GM19452 (cell line): ENCODE results near the gene RAP1GAP2.
"Not testable (repeated sequence)": the region's sequence is repeated elsewhere in the genome, so short reads cannot be mapped to it uniquely, and the experiment has no call there.

Experiments used
- ATAC-seq: cut with Tn5 transposase; IDR thresholded peaks from one replicate; pipeline ENCODE4 v1.9.1; 2021; ENCODE audit not compliant: unreplicated experiment

RAP1GAP2 gene

DNA sequence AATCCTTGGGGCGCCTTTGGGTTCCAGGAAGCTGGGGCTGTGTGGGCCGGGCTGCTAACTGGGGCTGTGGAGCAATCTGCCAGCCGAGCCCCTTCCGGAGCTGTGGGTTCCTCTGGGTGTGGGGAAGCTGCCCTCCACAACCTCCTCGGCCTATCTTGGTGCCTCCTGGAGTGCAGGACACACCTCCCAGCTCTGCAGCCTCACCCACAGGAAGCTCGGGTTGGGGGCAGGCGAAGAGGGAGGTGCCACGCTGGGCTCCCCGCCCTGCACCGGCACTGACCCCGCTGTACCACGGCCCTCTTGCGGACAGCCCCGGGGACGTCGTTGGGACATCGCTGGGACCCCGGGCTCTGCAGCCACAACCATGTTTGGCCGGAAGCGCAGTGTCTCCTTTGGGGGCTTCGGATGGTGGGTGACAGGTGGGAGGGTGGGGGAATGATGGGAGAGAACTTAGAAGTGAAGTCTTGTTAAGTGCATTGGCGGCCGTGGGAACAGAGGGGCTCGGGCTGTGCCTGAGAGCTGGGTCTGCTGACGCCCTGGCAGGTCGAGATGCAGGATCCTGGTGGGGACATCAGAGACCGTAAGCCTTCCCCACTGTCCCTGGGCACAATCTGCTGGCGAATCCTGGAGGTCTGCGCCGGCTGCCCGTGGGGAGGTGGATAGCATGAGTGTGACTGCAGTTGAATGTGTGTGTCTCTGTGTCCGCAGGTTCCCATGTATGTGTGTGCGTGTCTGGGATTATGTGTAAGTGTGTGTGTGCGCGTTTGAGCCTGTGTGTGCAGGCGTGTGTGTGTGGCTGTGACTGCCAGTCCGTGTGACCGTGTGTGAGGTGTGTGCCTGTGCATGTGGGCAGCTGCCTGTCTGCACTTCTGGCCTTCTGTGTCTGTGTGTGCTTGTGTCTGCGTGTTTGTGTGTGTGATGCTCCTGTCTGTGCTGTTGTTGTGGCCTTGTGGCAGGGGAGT is at the start of gene RAP1GAP2:
RAP1GAP2 (plus strand) TSS at position 275 of the 962 bp plus-strand sequence; CDS start at position 365, 90 bp downstream.
- ATAC-seq: no peak

DNA sequence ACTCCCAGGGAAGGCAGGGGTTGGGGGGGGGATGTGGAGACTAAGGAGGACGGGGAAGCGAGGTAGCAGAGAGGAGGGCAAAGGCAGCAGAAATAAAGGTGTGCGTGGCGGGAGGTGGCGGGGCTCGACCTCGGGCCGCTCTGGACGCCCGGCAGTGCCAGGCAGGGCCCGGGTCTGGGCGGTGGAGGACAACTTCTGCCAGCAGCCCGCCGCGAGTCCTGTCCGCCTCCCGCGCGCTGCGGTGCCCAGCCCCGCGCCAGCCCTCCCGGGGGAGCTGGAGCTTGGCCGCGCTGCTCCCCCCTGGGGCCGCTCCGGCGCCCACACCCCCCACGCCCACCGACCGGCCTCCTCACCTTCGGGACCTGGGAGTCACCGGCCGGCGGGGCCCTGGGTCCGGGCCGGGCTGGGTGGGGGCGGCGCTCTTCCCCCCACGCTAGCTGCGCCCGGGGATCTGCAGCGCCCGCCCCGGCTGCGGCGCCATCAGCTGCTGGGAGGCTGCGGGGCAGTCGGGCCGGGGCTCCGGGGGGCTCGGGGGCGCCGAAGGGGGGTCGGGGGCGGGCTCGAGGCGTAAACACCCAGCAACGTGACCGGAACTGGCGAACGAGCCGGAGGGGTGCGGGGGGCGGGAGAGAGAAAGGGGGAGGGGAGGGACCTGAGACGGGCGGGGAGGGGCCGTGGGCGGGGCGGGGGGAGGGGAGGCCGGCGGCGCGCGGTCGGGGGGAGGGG is 47.0 kb upstream of the RAP1GAP2 start, which contains the start of gene CCDC92B:
CCDC92B (minus strand) TSS at position 595 of the 726 bp plus-strand sequence. CDS start 14,507 bp downstream, outside the sequence.
- ATAC-seq: no peak

DNA sequence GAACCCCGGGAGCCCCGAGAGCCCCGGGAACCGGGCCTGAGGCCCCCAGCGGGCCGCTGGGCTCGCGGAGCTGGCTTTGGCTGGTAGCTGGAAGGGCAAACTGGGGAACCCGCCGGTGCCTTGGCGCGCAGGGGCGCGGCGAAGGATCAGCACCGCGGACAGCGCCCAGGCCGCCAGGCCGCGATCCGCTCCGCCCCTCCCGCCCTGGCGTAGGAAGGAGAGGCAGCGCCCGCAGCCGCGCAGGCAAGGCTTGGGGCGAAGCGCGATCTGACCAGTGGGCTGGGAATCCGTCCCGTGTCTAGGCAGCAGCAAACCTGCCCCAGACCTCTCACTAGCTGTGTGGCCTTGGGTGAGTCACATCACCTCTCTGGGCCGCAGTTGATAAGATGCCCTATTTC is 46.5 kb upstream of the RAP1GAP2 start:
- ATAC-seq: no peak

DNA sequence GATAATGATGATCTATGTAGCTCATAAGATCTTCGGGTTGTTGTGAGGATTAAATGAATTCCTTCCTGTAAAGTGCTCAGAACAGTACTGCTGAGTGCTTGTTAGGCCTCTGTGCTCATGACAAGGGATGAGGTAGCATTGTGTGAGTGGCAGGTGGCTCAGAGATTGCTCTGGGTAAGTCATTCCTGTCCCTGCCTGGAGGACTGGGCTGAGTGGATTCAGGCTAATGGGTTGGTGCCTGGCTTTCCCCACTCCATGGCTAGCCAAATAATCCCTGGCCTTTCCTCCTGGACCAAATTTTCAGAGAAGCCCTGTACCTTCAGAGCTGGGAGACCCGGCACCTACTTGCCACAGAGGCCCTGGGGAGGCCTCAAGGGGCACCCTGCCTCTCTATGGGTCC is 45.5 kb upstream of the RAP1GAP2 start:
- no peak for ATAC-seq

DNA sequence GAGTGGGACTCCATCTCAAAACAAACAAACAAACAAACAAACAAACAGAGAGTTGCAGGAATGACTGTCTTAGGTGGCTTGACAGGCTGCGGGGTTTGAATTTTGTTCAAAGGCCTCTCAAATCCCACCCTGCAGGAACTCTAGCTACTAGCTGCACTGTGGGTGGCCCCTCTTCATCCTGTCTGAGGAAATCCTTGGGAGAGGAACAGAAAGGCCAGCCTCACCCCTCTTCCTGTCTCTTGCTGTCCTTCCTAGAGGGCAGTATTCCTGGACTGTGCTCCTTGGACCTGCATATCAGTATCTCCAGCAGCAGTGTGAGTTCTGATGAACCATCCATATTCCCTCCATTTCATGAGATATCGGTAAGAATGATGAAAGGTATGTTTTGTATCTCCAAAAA is 44.7 kb upstream of the RAP1GAP2 start:
- ATAC-seq: no peak

DNA sequence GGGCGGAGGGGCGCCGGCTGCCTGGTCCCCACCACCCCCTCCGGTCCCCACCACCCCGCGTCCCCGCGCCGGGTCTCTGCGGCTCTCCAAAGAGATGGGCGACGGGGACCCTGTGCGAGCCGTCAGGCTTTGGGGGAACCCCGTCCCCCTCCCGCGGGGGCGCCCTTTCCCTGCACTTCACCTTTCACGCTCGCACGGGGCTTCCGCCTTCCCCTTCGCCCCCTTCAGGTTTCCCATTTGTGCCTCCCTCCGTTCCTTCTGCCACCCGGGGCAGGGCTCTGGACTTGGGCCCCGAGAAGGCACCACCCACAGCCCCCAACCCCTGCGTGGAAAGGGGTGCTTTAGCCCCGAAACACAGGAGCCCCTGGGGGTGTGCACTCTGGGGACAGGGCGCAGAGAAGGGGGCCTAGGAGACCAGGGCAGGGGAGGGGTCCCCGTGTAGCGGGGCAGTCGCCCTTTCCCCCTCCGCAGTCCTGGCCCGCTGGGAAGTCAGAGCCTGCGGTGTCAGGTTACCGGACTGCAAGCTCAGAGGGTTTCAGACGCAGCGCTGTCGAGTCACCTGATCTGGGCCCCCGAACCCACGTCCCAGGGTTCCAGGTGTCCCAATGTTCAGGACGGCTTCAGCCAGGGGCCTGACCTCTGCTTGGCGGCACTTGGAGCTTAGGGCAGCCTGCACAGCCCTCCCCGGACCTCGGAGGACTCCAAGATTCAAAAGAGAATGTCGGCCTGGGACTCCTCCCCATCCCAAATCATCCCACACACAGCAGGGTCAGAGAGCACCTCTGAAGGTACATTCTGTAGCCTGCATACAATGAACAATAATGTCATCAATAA is 40.1 kb upstream of the RAP1GAP2 start:
- no peak for ATAC-seq

DNA sequence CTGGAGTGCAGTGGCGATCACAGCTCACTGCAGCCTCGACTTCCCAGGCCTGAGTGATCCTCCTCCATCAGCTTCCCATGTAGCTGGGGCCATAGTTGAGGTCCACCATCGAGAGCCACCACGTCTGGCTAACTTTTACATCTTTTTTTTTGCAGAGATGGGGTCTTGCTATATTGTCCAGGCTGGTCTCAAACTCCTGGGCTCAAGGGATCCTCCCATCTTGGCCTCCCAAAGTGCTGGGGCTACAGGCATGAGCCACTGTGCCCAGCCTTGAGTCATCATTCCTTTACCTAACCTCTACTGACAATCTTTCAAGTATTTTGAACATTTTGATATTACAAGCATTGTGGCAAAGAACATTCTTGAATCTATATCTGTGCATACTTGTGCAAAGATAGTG is 37.4 kb upstream of the RAP1GAP2 start:
- no peak for ATAC-seq

DNA sequence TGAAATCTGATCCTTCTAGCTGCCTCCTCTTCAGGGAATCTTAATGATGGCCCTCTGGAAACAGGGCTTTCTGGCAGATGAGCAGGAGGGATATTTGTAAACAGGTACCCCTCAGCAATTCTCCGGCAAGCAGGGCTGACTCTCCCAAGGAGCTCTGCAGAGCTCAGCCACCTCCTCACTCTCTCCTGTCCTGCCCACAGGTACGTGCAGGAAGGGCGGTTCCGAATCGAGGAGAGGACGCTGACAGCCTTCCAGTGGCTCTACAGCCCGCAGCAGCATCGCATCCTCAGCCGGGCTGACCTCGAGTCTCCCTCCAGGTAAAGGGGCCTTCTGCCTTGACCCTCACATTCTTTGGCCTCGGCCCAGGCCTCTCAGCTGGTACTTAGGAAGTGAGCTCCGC is 26.1 kb upstream of the RAP1GAP2 start:
- no peak for ATAC-seq

DNA sequence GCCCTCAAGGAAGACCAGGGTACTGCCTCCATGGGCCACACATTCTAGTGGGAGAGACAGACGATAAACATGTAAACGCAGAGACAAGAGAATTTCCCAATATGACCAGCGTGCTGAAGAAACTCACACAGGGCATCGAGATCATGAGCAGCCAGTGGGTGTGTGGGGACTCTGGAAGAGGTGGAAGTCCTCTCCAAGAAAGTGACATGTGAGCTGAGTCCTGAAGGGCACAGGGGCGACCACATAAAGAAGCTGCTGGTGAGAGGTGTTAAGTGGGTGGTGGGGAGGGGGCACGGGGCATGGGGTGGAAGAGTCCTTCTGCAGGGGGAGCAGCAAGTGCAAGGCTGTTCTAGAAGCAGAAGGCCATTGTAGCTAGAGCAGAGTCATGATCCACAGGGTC is 21.0 kb upstream of the RAP1GAP2 start:
- ATAC-seq: no peak

DNA sequence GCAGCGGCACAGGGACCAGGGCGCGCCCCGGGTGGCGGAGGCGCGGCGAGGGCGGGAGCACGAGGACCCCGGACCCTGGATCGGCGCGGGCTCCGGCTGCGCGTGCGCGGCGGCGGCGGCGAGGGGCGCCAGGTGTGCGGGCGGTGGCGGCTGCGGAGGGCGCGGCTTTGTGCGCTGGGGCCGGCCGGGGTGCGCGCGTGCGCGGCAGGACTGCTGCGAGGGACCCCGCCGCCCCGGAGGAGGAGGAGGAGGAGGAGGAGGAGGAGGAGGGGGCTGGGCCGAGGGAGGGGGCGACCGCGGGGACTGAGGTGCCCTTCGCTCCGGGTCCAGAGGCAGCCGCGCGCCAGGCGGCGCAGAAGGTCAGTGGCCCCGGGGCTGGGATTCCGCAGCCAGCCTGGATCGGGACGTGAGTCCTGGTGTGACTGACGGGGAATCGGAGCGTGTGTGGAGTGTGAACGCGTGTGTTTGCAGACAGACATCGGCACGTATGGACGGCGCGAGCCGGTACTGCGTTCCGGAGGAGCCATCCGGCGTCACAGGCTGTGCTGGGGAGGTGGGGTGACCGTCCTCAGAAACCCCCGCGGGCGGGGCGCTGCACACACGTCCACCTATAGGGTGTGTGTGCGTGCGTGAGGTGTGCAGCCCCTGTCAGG is 19.5 kb upstream of the RAP1GAP2 start:
- no peak for ATAC-seq

DNA sequence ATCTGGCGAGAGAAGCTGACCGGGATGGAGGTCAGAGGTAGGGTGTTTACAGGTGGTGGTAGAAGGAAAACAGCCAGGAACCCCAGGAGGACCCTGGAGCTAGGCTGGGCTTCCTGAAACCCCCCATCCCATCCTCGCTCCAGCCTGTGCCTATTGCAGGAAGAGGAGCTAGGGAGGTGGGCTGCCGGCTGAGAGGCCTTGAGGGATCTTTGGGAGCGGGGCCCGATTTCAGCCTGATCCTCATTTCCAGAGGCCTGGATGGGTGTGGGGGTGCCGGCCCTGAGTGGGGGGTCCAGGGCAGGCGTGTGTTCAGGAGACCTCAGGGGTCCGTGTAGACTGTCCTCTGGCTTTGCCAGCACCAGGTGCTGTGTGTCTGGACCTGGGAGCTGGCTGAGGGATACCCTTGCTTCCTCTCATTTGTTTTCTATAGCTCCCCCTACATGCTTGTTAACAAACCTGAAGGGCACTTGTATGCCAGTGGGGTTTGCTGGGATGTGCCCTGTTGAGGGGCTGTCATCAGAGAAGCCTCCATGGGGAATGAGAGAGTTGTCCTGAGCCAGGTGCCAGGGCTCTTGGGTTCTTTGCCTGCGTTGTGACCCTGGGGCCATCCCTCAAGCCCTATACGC is 18.9 kb upstream of the RAP1GAP2 start:
- ATAC-seq: no peak

DNA sequence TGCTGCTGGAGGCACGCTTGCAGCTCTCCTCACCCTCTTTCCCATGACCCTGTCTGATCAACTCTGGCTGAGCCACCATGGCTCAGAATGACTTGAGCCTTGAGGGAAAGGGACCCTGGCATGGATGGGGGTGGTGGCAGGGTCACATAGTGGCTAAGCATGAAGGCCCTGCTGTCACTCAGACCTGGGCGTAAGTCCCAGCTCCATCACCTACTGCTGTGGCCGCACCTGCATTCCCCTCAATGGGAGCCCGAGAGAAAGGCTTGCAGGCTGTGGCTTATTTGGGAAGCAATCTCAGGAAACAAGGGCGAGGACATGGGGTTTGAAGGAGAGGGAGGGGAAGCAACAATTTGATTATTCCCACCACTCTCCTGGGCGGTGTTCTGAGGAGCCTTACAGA is 17.7 kb upstream of the RAP1GAP2 start:
- no peak for ATAC-seq

DNA sequence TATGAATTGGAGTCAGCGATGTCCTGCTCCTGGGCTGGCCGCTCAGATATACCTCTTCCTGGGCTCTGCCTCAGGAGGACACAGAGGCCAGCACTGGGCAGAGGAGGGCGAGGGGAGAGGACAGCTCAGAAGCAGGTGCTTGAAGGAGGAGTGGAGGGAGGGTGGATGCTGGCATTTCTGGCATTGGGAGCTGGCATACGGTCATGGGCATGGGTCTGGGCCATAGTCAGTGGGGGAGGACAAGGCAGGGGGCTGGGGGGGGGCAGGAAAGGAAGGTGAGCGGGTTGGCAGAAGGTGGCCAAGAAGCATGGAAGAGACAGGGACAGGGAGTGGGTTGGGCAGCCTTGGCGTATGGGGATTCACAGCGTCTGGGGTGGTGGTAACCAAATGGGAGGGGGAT is 16.7 kb upstream of the RAP1GAP2 start:
- no peak for ATAC-seq

DNA sequence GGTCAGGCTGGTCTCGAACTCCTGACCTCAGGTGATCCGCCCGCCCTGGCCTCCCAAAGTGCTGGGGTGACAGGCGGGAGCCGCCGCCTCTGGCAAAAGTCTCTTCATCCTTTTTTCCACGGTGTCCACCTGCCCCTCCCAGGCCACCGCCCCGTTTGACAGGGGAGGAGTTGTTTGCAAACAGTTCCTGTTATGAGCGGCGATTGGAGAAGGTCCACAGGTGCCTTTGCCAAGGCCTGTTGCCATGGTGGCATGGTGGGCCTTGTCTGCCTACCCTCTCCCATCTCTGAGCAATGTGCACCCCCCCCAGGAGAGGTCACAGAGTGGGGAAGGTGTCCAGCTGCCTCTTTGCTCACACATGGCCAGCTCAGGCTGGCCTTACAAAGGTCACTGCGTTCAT is 16.0 kb upstream of the RAP1GAP2 start:
- no peak for ATAC-seq

DNA sequence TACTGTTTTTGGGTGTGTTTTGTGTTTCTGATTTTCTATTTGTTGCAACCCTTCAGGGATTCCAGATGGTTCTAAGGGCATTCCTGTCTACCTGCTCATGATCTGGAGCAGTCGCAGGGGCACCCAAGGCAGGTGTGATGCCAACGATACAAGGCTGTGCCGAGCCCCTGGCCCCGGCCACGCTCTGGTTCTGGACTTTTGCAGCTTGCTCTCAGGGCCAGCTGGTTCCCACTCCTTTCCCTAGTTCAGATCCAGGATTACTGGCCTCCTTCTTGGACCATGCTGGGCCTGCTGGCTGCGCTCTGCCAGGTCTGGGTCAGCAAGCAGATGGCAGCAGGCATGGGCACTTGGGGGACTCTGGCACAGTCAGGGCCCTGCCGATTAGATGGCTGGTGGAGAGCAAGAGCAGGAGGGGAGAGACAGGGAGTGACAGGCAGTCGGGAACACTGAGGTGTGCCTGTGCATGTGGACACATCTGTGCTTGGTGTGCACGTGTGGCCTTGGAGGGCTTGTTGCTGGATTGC is 15.2 kb upstream of the RAP1GAP2 start:
- no peak for ATAC-seq

DNA sequence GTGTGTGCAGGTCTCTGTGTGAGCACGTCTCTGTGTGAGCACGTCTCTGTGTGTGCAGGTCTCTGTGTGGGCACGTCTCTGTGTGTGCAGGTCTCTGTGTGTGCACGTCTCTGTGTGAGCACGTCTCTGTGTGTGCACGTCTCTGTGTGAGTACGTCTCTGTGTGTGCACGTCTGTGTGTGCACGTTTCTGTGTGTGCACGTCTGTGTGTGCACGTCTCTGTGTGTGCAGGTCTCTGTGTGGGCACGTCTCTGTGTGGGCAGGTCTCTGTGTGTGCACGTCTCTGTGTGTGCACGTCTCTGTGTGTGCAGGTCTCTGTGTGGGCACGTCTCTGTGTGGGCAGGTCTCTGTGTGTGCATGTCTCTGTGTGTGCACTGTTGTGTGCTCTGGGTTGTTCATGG is 14.6 kb upstream of the RAP1GAP2 start:
- not testable (repeated sequence) for ATAC-seq

DNA sequence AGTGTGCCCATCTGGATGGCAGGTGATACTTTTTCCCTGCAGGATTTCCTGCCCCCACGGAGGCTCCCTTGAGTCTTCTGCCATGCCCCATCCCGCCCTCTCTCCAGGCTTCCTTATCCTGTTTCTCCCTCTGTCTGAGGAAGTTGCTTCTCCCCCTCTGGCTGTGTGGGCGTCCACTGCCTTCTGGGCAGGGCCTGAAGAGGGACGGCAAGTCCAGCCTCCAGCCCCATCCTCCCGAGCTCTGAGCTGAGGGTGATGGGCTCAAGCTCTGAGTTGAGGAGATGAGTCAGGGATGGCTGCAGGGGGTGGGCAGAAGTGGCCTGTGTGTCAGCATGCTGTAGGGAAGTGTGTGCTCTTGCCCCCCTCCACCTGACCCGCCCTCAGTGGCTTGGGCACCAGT is 14.2 kb upstream of the RAP1GAP2 start:
- ATAC-seq: no peak

DNA sequence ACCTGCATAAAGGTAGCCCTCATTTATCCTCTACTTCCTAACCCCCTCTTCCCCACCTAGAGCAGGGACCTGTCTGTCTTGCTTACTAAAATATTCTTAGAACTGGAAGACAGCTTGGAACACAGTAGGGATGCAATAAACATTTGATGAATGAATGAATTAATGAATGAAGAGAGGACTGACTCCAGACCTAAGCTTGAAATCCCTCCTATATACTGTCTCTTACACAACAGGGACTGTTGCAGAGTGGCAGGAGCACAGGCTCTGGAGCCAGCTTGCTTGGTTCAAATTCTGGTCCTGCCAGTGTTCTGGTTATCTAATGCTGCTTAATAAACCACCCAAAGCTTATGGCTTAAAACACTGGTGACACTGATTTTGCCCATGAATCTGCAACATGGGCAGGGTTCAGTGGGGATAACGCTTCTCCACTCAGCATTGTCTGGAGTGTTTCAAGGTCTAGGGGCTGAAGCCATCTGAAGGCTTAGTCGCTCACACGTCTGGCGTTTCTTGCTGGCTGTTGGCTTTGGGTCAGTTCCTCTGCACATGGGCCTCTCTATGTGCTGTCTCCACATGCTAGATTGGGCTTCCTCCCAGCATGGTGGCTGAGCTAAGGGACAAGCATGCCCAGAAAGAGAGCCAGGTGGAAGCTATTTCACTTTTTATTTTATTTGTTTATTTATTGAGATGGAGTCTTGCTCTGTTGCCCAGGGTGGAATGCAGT is 12.8 kb upstream of the RAP1GAP2 start:
- ATAC-seq: no peak

DNA sequence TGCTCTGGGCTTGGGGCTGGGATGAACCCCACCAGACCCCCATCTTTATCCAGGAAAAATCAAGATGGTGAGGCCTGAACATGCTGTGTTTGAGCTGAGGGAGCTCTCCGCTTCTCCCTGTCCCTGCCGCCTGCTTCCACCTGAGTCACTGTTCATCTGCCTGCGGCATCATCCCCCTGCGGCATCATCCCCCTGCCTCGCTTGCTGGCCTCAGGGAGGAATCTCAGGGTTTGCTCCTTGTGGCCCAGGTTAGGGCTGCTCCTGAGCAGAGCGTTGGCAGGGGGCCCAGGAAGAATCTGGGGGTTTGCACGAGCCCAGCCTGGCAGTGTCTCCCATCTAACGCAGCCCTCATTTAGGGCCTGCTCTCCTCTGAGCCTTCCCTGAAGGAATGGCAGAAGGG is 11.4 kb upstream of the RAP1GAP2 start:
- no peak for ATAC-seq
